Gastrocnemius medialis (tissue), 4 donors: ENCODE measurements around the gene CADM2. TPM values are rescaled to one million over a fixed set of nuclear protein-coding genes. Genes with fewer than 3 reads are reported as not detected.

Experiments used
- ATAC-seq, 2 donors: fragments of 150-250 bp; one replicate each; pipeline ENCODE4 v1.9.1; 2016
- DNase-seq, 2 donors: peaks; one replicate each; pipeline ENCODE4 v3.0.0-alpha.2; 2019
- H3K27ac ChIP-seq, 4 donors: fragments of 200-600 bp; sonication (generic); 1 replicate in 1 of 4; 2 replicates in 3 of 4; pipeline ENCODE4 v1.5.1; 2016 to 2018; ENCODE audit warnings: mild to moderate bottlenecking in 2 of 4, moderate library complexity in 1 of 4
- H3K27me3 ChIP-seq, 3 donors: fragments of 200-600 bp; sonication (generic) in 2 of 3; 1 replicate in 1 of 3; 2 replicates in 2 of 3; pipeline versions ENCODE4 v1.5.1 to v1.6.0; 2016 to 2019; ENCODE audit warnings: mild to moderate bottlenecking in 1 of 3, moderate library complexity in 1 of 3
- H3K36me3 ChIP-seq, 2 donors: fragments of 200-600 bp; sonication (generic) in 1 of 2; one replicate each; pipeline ENCODE4 v1.5.1; 2017 to 2018
- H3K4me1 ChIP-seq, 2 donors: fragments of 200-600 bp; sonication (generic) in 1 of 2; one replicate each; pipeline ENCODE4 v1.5.1; 2016 to 2017; ENCODE audit warnings: mild to moderate bottlenecking in 2 of 2
- H3K4me3 ChIP-seq, 4 donors: fragments of 200-600 bp; sonication (generic) in 3 of 4; 1 replicate in 1 of 4; 2 replicates in 3 of 4; pipeline ENCODE4 v1.5.1; 2016 to 2019; ENCODE audit warnings: mild to moderate bottlenecking in 2 of 4
- H3K9me3 ChIP-seq, 3 donors: fragments of 200-600 bp; sonication (generic) in 2 of 3; 1 replicate in 1 of 3; 2 replicates in 2 of 3; pipeline ENCODE4 v1.5.1; 2016 to 2019
- CTCF ChIP-seq, 5 experiments: fragments of 450-650 bp in 3 of 5; fragments of 200-600 bp in 2 of 5; sonication (generic) in 2 of 5; IDR thresholded peaks in 4 of 5; conservative IDR thresholded peaks in 1 of 5; 1 replicate in 4 of 5; 2 replicates in 1 of 5; pipeline ENCODE4 v1.5.1; 2016 to 2019; ENCODE audit warnings: antibody characterized with exemption in 5 of 5, mild to moderate bottlenecking in 3 of 5, moderate library complexity in 3 of 5
- POLR2A ChIP-seq, 2 donors: fragments of 450-650 bp; IDR thresholded peaks; one replicate each; pipeline ENCODE4 v1.6.1; 2017; ENCODE audit warnings: antibody characterized with exemption in 2 of 2, mild to moderate bottlenecking in 2 of 2, moderate library complexity in 2 of 2
- in situ Hi-C, 4 donors: fragments of 200-750 bp; cut with MboI; loops; one replicate each; pipeline versions ENCODE4 v1.15.0 to v1.8.0; 2017; ENCODE audit warnings: low sequenced_read_pairs in 4 of 4
- intact Hi-C: fragments of 100-400 bp; cut with DNase I; formaldehyde crosslinking; loops from one replicate; pipeline ENCODE4 v1.15.1; 2023; ENCODE audit warnings: low total_unique reads
- total RNA-seq, 4 donors: library from RNA; depleted of rRNA; stranded (reverse); fragments of >200 nt; gene quantifications; one replicate each; pipeline versions ENCODE4 v1.1.0 to v1.2.3, GENCODE V29; 2016

Gene CADM2
- total RNA-seq, 4 donors from 2014 or later = 2.7 to 9.0 (median 6.0) TPM

DNA sequence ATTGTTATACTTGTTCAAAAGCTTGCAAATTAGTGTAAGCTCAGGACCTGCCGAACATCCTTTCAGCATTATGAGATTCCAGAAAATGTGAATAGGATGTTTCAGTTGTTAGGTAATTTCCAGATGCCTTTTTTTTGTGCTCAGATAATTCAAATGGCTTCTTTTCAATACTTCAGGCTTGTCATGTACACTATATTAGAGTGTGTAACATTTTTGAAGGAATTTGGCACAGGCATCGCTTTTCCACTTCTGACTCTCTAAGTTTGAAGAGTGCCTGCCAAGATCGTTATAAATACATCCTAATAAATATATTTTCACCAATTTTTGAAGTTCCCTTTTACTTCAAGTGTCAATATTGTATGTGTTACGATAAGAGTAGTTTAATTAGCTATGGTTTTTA, 35.2 kb downstream of the CADM2 start:
- no peaks in the 10 kb centered on the region for H3K36me3 ChIP-seq

DNA sequence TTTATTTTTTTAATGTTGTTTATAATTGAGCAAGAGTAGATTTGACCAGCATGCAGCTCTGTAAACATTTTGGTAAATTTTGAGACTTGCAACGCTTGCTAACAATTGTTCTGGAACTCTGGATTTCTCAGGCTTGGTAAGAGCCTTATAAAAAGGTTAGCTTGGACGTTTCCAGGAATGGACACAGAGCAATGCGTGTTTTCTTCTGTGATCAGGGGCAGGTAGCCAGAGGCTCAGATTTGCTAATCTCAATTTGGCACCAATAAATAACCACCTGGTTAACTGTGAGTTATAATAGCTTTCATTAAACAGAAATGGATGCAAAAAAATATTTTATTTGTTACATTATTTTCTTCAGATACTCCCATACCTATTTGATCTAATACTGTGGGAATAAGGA, 39.8 kb downstream of the CADM2 start:
- intact Hi-C loops (no loop called here), in situ Hi-C loops (no loop called here)
- Histone ChIP-seq H3K4me3 (no peak overlapping the region), H3K27me3 (no peaks in the 10 kb centered on the region), H3K36me3 (no peaks in the 10 kb centered on the region), H3K9me3 (no peaks in the 10 kb centered on the region), H3K4me1 (peaks cover 0 to 20% of the 10 kb centered on the region in 2 donors), H3K27ac (no peak overlapping the region)
- ATAC-seq (no peak), DNase-seq (no peak)
- TF ChIP-seq CTCF (IDR thresholded peaks at IDR 0.05 in 4 of 5, conservative IDR thresholded peaks at IDR 0.05 in 1 of 5) = no peak
- no peak for TF ChIP-seq POLR2A (IDR thresholded peaks at IDR 0.05)

More for the DNA sequence above, 35.2 kb downstream of the CADM2 start:
- intact Hi-C loops = no loop called here
- no peak overlapping the region for H3K4me3 ChIP-seq
- no peaks in the 10 kb centered on the region for H3K9me3 ChIP-seq
- H3K4me1 ChIP-seq = peaks cover 0 to 13% of the 10 kb centered on the region in 2 donors
- no peaks in the 10 kb centered on the region for H3K27me3 ChIP-seq
- DNase-seq (no peak), ATAC-seq (no peak)
- H3K27ac ChIP-seq = no peak overlapping the region
- TF ChIP-seq CTCF (IDR thresholded peaks at IDR 0.05 in 4 of 5, conservative IDR thresholded peaks at IDR 0.05 in 1 of 5) (no peak), POLR2A (IDR thresholded peaks at IDR 0.05) (no peak)
- in situ Hi-C loops = no loop called here

DNA sequence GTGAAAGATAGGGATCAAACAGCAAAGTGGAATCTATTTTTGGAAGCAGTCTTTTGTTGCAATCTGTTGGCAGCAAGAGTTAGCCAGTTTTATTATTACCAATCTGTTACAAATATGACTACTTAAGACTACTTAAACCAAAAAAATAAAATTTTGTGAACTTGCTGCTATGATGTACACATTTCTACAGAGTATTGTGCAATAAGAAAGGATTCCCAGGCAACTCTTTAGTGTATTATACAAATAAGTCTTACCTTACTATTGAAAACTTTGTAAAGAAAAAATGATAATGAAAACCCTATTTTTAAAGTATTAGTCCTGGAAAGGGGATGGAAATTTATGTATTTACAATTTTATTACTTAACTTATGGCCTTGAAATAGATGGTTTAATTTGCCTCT, 44.7 kb downstream of the CADM2 start:
- in situ Hi-C loops = no loop called here
- H3K27ac ChIP-seq = no peak overlapping the region
- no peak for ATAC-seq
- no peak overlapping the region for H3K4me3 ChIP-seq
- no peaks in the 10 kb centered on the region for H3K36me3 ChIP-seq
- TF ChIP-seq CTCF (IDR thresholded peaks at IDR 0.05 in 4 of 5, conservative IDR thresholded peaks at IDR 0.05 in 1 of 5) (no peak), POLR2A (IDR thresholded peaks at IDR 0.05) (no peak)
- intact Hi-C loops = no loop called here
- no peak for DNase-seq
- H3K4me1 ChIP-seq = peaks cover 0 to 12% of the 10 kb centered on the region in 2 donors
- H3K9me3 ChIP-seq = no peaks in the 10 kb centered on the region
- H3K27me3 ChIP-seq = no peaks in the 10 kb centered on the region

- no peak overlapping the region for H3K27ac ChIP-seq
- ATAC-seq (no peak), DNase-seq (no peak)
- no peaks in the 10 kb centered on the region for H3K9me3 ChIP-seq
- intact Hi-C loops (no loop called here), in situ Hi-C loops (no loop called here)
- TF ChIP-seq POLR2A (IDR thresholded peaks at IDR 0.05) (no peak), CTCF (IDR thresholded peaks at IDR 0.05 in 4 of 5, conservative IDR thresholded peaks at IDR 0.05 in 1 of 5) (no peak)
- no peaks in the 10 kb centered on the region for H3K36me3 ChIP-seq
- H3K4me3 ChIP-seq = no peak overlapping the region
- H3K27me3 ChIP-seq = no peaks in the 10 kb centered on the region
- H3K4me1 ChIP-seq = peaks cover 0 to 5% of the 10 kb centered on the region in 2 donors
Observed at GRCh38 chr3:85004147-85004546, 45.4 kb downstream of the CADM2 start.

- Histone ChIP-seq H3K27ac (no peak overlapping the region), H3K36me3 (no peaks in the 10 kb centered on the region), H3K4me3 (no peak overlapping the region), H3K9me3 (no peaks in the 10 kb centered on the region), H3K4me1 (no peaks in the 10 kb centered on the region), H3K27me3 (no peaks in the 10 kb centered on the region)
- intact Hi-C loops = no loop called here
- TF ChIP-seq POLR2A (IDR thresholded peaks at IDR 0.05) = no peak
- TF ChIP-seq CTCF (IDR thresholded peaks at IDR 0.05 in 4 of 5, conservative IDR thresholded peaks at IDR 0.05 in 1 of 5) = no peak
- ATAC-seq (no peak), DNase-seq (no peak)
- in situ Hi-C loops = no loop called here
Observed at GRCh38 chr3:85005946-85006345, 47.2 kb downstream of the CADM2 start.
